ENCODE measurements around the gene TACO1. TPM values are rescaled to one million over a fixed set of nuclear protein-coding genes. Genes with fewer than 3 reads are reported as not detected.

The TACO1 gene
- total RNA-seq, 1 donor from 2014 or later = 22.8 TPM

- DNase-seq (ENCODE audit: low read depth) = no peak
- TF ChIP-seq, protein P1, sequence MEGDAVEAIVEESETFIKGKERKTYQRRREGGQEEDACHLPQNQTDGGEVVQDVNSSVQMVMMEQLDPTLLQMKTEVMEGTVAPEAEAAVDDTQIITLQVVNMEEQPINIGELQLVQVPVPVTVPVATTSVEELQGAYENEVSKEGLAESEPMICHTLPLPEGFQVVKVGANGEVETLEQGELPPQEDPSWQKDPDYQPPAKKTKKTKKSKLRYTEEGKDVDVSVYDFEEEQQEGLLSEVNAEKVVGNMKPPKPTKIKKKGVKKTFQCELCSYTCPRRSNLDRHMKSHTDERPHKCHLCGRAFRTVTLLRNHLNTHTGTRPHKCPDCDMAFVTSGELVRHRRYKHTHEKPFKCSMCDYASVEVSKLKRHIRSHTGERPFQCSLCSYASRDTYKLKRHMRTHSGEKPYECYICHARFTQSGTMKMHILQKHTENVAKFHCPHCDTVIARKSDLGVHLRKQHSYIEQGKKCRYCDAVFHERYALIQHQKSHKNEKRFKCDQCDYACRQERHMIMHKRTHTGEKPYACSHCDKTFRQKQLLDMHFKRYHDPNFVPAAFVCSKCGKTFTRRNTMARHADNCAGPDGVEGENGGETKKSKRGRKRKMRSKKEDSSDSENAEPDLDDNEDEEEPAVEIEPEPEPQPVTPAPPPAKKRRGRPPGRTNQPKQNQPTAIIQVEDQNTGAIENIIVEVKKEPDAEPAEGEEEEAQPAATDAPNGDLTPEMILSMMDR (conservative IDR thresholded peaks at IDR 0.05; ENCODE audit: low read depth, low read length) = no peak
- H3K4me3 ChIP-seq (ENCODE audit: low read depth, low read length) = no peak overlapping the region
Measured at GRCh38 chr17:63645775-63646487, 45.2 kb downstream of the TACO1 start.

DNA sequence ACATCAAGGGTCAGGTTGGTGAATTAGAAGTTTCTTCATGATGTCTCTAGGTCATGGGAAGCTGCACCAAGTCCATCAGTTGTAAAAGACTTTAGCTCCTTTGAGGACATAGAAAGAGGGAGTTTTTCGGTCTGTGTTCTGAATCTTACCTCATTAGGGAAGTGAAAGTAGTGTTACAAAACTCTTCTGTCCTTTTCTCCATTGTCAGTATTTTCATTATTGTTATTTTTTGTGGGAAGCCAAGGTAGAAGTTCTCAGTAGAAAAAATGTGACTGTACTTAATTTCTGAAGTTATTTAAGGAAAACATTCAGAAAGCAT is 45.8 kb downstream of the TACO1 start:
- H3K4me3 ChIP-seq (ENCODE audit: low read depth, low read length) = no peak overlapping the region
- TF ChIP-seq, protein P1 (conservative IDR thresholded peaks at IDR 0.05; ENCODE audit: low read depth, low read length) = no peak
- no peak for DNase-seq (ENCODE audit: low read depth)

DNA sequence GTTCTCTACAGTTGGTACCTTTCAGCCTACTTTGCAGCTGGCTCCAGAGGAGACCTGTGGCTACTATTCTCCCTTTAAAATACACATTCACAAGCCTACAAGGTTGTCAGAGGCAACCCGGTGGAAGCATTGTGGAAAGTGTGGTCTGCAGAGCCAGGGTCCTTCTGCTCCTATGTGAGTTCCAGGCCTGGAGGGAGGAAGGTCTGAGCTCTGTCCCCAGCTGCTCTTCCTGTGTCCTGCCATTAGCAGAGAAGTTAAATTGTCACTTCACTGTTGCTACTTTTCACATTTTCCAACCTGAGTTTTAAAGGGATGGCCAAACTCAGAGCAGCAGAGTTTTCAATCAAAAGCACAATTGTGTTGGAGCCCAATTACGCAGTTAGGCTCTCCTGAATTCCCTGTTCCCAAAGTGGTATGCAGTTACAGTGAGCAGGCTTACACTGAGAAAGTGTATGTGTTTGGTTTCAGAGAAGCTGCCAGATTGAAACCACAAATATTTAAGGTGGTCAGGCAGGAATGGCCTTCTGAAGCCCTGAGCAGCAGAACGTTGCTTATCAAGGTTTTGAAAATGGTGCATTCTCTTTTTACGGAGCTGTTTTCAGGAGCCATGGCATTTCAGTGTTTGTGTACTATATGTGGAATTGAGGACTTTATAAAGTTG is 46.5 kb downstream of the TACO1 start:
- no peak for DNase-seq (ENCODE audit: low read depth)
- TF ChIP-seq, protein P1 (conservative IDR thresholded peaks at IDR 0.05; ENCODE audit: low read depth, low read length) = no peak
- H3K4me3 ChIP-seq (ENCODE audit: low read depth, low read length) = no peak overlapping the region

DNA sequence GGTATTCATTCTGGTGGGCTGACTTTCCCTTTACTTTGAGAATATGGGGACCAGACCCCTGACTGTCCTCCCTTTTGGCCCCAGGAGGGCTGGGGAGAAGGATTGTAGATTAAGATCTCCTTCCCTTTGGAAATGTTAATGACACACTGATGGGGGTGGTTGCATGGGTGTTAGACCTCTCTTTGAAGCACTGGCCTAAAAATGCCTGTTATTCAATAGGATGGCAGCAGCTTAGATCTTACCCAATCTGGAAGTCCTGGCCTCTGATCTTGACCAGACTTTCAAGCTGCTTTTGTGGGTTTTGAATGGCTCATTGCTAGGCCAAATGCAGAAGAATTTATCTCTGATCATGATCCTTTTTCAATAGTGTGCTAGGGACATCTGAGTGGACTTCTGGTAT is 47.2 kb downstream of the TACO1 start:
- no peak for DNase-seq (ENCODE audit: low read depth)

GRCh38 chr17:63649813-63650212 is 49.1 kb downstream of the TACO1 start:
- TF ChIP-seq, protein P1 (conservative IDR thresholded peaks at IDR 0.05; ENCODE audit: low read depth, low read length) = no peak
- no peak overlapping the region for H3K4me3 ChIP-seq (ENCODE audit: low read depth, low read length)
- no peak for DNase-seq (ENCODE audit: low read depth)

More for the DNA sequence above, 47.2 kb downstream of the TACO1 start:
- TF ChIP-seq, protein P1 (conservative IDR thresholded peaks at IDR 0.05; ENCODE audit: low read depth, low read length) = no peak
- no peak overlapping the region for H3K4me3 ChIP-seq (ENCODE audit: low read depth, low read length)

DNA sequence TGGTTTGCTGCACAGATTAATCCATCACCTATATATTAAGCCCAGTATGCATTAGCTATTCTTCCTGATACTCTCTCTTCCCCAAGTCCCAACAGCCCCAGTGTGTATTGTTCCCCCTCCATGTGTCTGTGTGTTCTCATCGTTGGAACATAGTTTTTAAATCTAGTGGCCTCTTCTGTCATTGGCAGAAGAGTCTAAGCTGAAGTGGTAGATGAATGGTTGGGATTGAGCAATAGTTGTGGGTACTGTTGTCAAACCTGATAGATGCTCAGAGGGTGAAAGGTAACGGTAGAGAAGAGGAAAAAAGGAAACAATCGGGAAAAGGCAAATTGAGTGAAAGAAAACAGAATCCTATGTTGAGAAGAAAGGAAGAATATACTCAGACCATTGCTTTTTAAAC is 51.4 kb downstream of the TACO1 start:
- H3K4me3 ChIP-seq (ENCODE audit: low read depth, low read length) = no peak overlapping the region
- TF ChIP-seq, protein P1 (conservative IDR thresholded peaks at IDR 0.05; ENCODE audit: low read depth, low read length) = no peak
- DNase-seq (ENCODE audit: low read depth) = no peak

DNA sequence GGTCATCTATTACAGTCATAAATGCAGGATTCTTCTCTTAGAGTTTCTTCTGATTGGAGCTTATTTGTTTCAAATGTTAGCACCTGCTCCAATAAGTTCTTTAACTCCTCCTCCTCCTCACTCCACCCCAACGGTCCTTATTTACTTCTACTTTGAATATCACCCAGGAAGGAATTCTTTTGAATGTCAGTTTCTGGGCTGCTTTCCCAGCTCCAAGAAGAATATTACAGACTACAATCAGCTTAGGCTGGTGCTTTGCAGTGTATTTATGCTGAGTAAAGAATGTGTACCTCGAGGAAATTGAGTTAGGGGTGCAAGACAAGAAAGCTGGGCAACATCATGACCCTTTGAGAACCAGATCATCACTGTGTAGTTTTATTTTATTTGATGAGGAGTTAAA is 52.4 kb downstream of the TACO1 start:
- TF ChIP-seq, protein P1 (conservative IDR thresholded peaks at IDR 0.05; ENCODE audit: low read depth, low read length) = no peak
- no peak overlapping the region for H3K4me3 ChIP-seq (ENCODE audit: low read depth, low read length)
- DNase-seq (ENCODE audit: low read depth) = no peak
